HepG2 (cell line): Measurements from ENCODE around the gene CCL22.

Experiments used
- CBX5 ChIP-seq: sonication (generic); formaldehyde crosslinking; IDR thresholded peaks from 2 replicates; pipeline ENCODE4 v1.4.0; 2020; ENCODE audit warnings: missing genetic modification reagents, borderline replicate concordance
- GATAD1 ChIP-seq: IDR thresholded peaks from 2 replicates; pipeline ENCODE4 v1.6.1; 2016; ENCODE audit warnings: missing genetic modification reagents, missing compliant biosample characterization
- NFE2L1 ChIP-seq: sonication (generic); formaldehyde crosslinking; IDR thresholded peaks from 2 replicates; pipeline ENCODE4 v1.4.0; 2020; ENCODE audit warnings: missing genetic modification reagents, mild to moderate bottlenecking, borderline replicate concordance
- NR1H2 ChIP-seq: sonication (generic); formaldehyde crosslinking; IDR thresholded peaks from 2 replicates; pipeline ENCODE4 v1.8.1; 2022; ENCODE audit warnings: low read depth, missing genetic modification reagents, borderline replicate concordance
- POLR2A ChIP-seq, 2 experiments: IDR thresholded peaks; 2 replicates each; pipeline ENCODE4 v1.6.1; 2011; ENCODE audit warnings: low read depth in 2 of 2, low read length in 2 of 2, mild to moderate bottlenecking in 1 of 2, moderate library complexity in 1 of 2; ENCODE audit not compliant: insufficient read depth in 1 of 2
- TAF1 ChIP-seq: sonication (generic); formaldehyde crosslinking; IDR thresholded peaks from 2 replicates; pipeline ENCODE4 v1.4.0; 2020; ENCODE audit warnings: missing genetic modification reagents
- TP53 ChIP-seq: sonication (generic); formaldehyde crosslinking; conservative IDR thresholded peaks from 2 replicates; pipeline ENCODE4 v1.4.0; 2020; ENCODE audit warnings: missing genetic modification reagents
- ZKSCAN5 ChIP-seq: sonication (generic); formaldehyde crosslinking; IDR thresholded peaks from 2 replicates; pipeline ENCODE4 v1.5.1; 2020; ENCODE audit warnings: mild to moderate bottlenecking, missing genetic modification reagents
- ZNF274 ChIP-seq: sonication (generic); formaldehyde crosslinking; IDR thresholded peaks from 2 replicates; pipeline ENCODE4 v1.5.1; 2020; ENCODE audit warnings: mild to moderate bottlenecking, missing genetic modification reagents
- ZSCAN20 ChIP-seq: sonication (generic); formaldehyde crosslinking; IDR thresholded peaks from 2 replicates; pipeline ENCODE4 v1.4.0; 2020; ENCODE audit warnings: missing genetic modification reagents, mild to moderate bottlenecking, borderline replicate concordance
- TF ChIP-seq, protein P1 (sequence below): sonication (generic); formaldehyde crosslinking; IDR thresholded peaks from 2 replicates; pipeline ENCODE4 v1.4.0; 2020; ENCODE audit warnings: missing genetic modification reagents
- TF ChIP-seq, protein P2 (sequence below): sonication (generic); formaldehyde crosslinking; IDR thresholded peaks from 2 replicates; pipeline ENCODE4 v1.4.0; 2020; ENCODE audit warnings: missing genetic modification reagents
- TF ChIP-seq, protein P3 (sequence below): sonication (generic); formaldehyde crosslinking; IDR thresholded peaks from 2 replicates; pipeline ENCODE4 v1.4.0; 2020; ENCODE audit warnings: missing genetic modification reagents
- TF ChIP-seq, protein P4 (sequence below): sonication (generic); formaldehyde crosslinking; IDR thresholded peaks from 2 replicates; pipeline ENCODE4 v1.5.0; 2020; ENCODE audit warnings: mild to moderate bottlenecking, missing genetic modification reagents, moderate library complexity

DNA sequence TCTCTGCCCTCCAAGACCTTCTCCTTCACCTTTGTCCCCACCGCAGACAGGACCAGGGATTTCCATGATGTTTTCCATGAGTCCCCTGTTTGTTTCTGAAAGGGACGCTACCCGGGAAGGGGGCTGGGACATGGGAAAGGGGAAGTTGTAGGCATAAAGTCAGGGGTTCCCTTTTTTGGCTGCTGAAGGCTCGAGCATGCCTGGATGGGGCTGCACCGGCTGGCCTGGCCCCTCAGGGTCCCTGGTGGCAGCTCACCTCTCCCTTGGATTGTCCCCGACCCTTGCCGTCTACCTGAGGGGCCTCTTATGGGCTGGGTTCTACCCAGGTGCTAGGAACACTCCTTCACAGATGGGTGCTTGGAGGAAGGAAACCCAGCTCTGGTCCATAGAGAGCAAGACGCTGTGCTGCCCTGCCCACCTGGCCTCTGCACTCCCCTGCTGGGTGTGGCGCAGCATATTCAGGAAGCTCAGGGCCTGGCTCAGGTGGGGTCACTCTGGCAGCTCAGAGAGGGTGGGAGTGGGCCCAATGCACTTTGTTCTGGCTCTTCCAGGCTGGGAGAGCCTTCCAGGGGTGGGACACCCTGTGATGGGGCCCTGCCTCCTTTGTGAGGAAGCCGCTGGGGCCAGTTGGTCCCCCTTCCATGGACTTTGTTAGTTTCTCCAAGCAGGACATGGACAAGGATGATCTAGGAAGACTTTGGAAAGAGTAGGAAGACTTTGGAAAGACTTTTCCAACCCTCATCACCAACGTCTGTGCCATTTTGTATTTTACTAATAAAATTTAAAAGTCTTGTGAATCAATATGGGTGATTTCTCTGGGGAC lies 25.9 kb downstream of the CCL22 start:
- TF ChIP-seq, protein P1, sequence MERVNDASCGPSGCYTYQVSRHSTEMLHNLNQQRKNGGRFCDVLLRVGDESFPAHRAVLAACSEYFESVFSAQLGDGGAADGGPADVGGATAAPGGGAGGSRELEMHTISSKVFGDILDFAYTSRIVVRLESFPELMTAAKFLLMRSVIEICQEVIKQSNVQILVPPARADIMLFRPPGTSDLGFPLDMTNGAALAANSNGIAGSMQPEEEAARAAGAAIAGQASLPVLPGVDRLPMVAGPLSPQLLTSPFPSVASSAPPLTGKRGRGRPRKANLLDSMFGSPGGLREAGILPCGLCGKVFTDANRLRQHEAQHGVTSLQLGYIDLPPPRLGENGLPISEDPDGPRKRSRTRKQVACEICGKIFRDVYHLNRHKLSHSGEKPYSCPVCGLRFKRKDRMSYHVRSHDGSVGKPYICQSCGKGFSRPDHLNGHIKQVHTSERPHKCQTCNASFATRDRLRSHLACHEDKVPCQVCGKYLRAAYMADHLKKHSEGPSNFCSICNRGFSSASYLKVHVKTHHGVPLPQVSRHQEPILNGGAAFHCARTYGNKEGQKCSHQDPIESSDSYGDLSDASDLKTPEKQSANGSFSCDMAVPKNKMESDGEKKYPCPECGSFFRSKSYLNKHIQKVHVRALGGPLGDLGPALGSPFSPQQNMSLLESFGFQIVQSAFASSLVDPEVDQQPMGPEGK (CRISPR knock-in tag) = peak; percentile 45
- no peak for TF ChIP-seq CBX5 (CRISPR knock-in tag)
- no peak for TF ChIP-seq TAF1 (CRISPR knock-in tag)
- TF ChIP-seq NFE2L1 (CRISPR knock-in tag) = no peak
- TF ChIP-seq TP53 (CRISPR knock-in tag) = no peak
- peak in 1 of 2 experiments; percentile 52; a peak in 2 of 4 replicates for TF ChIP-seq POLR2A (IDR thresholded peaks at IDR 0.05; ENCODE audit: insufficient read depth in 1 of 2, low read depth in 2 of 2, low read length in 2 of 2)
- TF ChIP-seq, protein P2, sequence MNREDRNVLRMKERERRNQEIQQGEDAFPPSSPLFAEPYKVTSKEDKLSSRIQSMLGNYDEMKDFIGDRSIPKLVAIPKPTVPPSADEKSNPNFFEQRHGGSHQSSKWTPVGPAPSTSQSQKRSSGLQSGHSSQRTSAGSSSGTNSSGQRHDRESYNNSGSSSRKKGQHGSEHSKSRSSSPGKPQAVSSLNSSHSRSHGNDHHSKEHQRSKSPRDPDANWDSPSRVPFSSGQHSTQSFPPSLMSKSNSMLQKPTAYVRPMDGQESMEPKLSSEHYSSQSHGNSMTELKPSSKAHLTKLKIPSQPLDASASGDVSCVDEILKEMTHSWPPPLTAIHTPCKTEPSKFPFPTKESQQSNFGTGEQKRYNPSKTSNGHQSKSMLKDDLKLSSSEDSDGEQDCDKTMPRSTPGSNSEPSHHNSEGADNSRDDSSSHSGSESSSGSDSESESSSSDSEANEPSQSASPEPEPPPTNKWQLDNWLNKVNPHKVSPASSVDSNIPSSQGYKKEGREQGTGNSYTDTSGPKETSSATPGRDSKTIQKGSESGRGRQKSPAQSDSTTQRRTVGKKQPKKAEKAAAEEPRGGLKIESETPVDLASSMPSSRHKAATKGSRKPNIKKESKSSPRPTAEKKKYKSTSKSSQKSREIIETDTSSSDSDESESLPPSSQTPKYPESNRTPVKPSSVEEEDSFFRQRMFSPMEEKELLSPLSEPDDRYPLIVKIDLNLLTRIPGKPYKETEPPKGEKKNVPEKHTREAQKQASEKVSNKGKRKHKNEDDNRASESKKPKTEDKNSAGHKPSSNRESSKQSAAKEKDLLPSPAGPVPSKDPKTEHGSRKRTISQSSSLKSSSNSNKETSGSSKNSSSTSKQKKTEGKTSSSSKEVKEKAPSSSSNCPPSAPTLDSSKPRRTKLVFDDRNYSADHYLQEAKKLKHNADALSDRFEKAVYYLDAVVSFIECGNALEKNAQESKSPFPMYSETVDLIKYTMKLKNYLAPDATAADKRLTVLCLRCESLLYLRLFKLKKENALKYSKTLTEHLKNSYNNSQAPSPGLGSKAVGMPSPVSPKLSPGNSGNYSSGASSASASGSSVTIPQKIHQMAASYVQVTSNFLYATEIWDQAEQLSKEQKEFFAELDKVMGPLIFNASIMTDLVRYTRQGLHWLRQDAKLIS = no peak
- TF ChIP-seq, protein P3, sequence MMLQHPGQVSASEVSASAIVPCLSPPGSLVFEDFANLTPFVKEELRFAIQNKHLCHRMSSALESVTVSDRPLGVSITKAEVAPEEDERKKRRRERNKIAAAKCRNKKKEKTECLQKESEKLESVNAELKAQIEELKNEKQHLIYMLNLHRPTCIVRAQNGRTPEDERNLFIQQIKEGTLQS (CRISPR knock-in tag) = 0 out of 2 replicates have a peak, but pooled peaks have one; percentile 7
- TF ChIP-seq, protein P4, sequence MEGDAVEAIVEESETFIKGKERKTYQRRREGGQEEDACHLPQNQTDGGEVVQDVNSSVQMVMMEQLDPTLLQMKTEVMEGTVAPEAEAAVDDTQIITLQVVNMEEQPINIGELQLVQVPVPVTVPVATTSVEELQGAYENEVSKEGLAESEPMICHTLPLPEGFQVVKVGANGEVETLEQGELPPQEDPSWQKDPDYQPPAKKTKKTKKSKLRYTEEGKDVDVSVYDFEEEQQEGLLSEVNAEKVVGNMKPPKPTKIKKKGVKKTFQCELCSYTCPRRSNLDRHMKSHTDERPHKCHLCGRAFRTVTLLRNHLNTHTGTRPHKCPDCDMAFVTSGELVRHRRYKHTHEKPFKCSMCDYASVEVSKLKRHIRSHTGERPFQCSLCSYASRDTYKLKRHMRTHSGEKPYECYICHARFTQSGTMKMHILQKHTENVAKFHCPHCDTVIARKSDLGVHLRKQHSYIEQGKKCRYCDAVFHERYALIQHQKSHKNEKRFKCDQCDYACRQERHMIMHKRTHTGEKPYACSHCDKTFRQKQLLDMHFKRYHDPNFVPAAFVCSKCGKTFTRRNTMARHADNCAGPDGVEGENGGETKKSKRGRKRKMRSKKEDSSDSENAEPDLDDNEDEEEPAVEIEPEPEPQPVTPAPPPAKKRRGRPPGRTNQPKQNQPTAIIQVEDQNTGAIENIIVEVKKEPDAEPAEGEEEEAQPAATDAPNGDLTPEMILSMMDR (CRISPR knock-in tag) = peak; percentile 31
- peak; percentile 35; the same call in 1 of the 2 replicates for TF ChIP-seq ZNF274 (CRISPR knock-in tag)
- TF ChIP-seq ZSCAN20 (CRISPR knock-in tag) = no peak
- TF ChIP-seq ZKSCAN5 (CRISPR knock-in tag) = no peak
- no peak; the same call in 1 of the 2 replicates for TF ChIP-seq GATAD1 (CRISPR knock-in tag)
- TF ChIP-seq NR1H2 (CRISPR knock-in tag) = no peak; the same call in 1 of the 2 replicates
